Measurements from ENCODE around the gene HOXD12. TPM values are rescaled to one million over a fixed set of nuclear protein-coding genes. Genes with fewer than 3 reads are reported as not detected.

Gene HOXD12
- total RNA-seq, 3 donors from 2014 or later (not counting 1 experiment from before 2014, with no cell fraction given): not detected

DNA sequence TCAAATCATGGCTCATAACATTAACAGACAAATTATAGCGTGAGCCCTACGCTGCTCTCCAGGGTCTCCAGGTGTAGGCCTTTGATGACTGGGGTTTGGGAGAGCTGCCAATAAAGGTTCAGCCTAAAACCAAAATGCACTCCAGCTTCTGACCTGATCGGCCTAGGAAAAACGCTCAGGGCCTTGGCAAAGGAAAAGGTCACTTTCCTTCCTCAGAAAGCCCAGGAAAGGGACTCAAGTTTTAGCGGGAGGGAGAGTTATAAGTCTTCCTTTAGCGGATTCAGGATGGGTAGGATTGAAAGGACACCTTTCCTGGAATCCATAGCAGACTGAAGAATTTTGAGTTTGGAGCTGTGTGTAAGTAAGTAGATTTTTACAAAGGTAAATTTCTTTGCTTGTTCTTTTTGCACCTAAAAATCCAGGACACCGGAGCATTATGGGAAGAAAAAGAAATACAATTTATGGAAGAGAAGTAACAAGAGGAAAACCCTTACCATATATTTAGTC lies 24.6 kb upstream of the HOXD12 start:
- no peak overlapping the region for H3K4me3 Mint-ChIP-seq
- H3K36me3 Mint-ChIP-seq: peaks cover 27% of the 10 kb centered on the region
- H3K4me1 Mint-ChIP-seq: peaks cover 9 to 17% of the 10 kb centered on the region in 2 donors
- no peak for DNase-seq
- 22% methylated on average over 6 of the region's 7 CpGs for WGBS (ENCODE audit: insufficient coverage)
- Histone ChIP-seq H3K36me3 (ENCODE audit: control insufficient read depth, insufficient read depth, low read length) (no peaks in the 10 kb centered on the region), H3K9me3 (ENCODE audit: control insufficient read depth, insufficient read depth, low read length) (peaks cover 20% of the 10 kb centered on the region), H3K4me3 (ENCODE audit: low read length) (no peak overlapping the region), H3K27me3 (ENCODE audit: control insufficient read depth, insufficient read depth, low read length) (peaks cover 73% of the 10 kb centered on the region), H3K27ac (ENCODE audit: low read length) (no peak overlapping the region), H3K4me1 (ENCODE audit: control insufficient read depth, insufficient read depth, low read length) (peaks cover 8% of the 10 kb centered on the region)
- H3K9me3 Mint-ChIP-seq: peaks cover 0 to 8% of the 10 kb centered on the region in 2 donors
- intact Hi-C loops (cut with micrococcal nuclease): loop anchor here (5.0 kb wide), 2 partner anchors 37 to 1738 kb away; no protein-coding TSS in a partner anchor
- no peak overlapping the region for H3K27ac Mint-ChIP-seq
- TF ChIP-seq, protein P1, sequence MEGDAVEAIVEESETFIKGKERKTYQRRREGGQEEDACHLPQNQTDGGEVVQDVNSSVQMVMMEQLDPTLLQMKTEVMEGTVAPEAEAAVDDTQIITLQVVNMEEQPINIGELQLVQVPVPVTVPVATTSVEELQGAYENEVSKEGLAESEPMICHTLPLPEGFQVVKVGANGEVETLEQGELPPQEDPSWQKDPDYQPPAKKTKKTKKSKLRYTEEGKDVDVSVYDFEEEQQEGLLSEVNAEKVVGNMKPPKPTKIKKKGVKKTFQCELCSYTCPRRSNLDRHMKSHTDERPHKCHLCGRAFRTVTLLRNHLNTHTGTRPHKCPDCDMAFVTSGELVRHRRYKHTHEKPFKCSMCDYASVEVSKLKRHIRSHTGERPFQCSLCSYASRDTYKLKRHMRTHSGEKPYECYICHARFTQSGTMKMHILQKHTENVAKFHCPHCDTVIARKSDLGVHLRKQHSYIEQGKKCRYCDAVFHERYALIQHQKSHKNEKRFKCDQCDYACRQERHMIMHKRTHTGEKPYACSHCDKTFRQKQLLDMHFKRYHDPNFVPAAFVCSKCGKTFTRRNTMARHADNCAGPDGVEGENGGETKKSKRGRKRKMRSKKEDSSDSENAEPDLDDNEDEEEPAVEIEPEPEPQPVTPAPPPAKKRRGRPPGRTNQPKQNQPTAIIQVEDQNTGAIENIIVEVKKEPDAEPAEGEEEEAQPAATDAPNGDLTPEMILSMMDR (IDR thresholded peaks at IDR 0.05): no peak
- H3K27me3 Mint-ChIP-seq (ENCODE audit: low read depth in 2 of 2): peaks cover 69 to 70% of the 10 kb centered on the region in 2 donors
- ATAC-seq: no peak

DNA sequence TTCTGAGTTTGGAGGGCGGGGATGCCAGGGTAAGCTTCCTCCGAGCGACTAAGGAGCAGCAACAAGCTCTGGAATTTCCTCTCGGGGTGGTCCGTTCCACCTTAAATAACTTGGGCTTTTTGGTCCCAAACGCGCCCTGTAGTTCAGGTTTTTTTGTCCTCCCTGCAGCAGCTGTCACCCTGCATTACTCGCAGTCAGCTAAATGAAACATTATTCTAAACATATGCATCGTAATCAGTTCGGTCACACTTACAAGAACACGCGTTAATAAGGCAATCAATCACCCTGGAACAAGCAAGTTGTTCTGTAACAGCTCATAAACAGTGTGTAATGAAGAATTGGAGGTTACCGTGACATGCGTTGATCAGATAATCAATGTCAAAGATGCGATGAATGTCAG lies 24.1 kb upstream of the HOXD12 start:
- no peak overlapping the region for H3K27ac Mint-ChIP-seq
- ATAC-seq (no peak), DNase-seq (no peak)
- intact Hi-C loops (cut with micrococcal nuclease): loop anchor here (5.0 kb wide), 1 partner anchor 37 kb away; no protein-coding TSS in a partner anchor
- peaks cover 68% of the 10 kb centered on the region for H3K27me3 ChIP-seq (ENCODE audit: control insufficient read depth, insufficient read depth, low read length)
- TF ChIP-seq, protein P1 (IDR thresholded peaks at IDR 0.05): no peak
- H3K36me3 Mint-ChIP-seq: peaks cover 27% of the 10 kb centered on the region
- H3K9me3 Mint-ChIP-seq: peaks cover 0 to 8% of the 10 kb centered on the region in 2 donors
- H3K36me3 ChIP-seq (ENCODE audit: control insufficient read depth, insufficient read depth, low read length): no peaks in the 10 kb centered on the region
- no peak overlapping the region for H3K4me3 ChIP-seq (ENCODE audit: low read length)
- H3K4me1 ChIP-seq (ENCODE audit: control insufficient read depth, insufficient read depth, low read length): peaks cover 11% of the 10 kb centered on the region
- WGBS (ENCODE audit: insufficient coverage): 15% methylated on average over 14 of the region's 15 CpGs
- no peak overlapping the region for H3K4me3 Mint-ChIP-seq
- H3K9me3 ChIP-seq (ENCODE audit: control insufficient read depth, insufficient read depth, low read length): peaks cover 20% of the 10 kb centered on the region
- peaks cover 9 to 17% of the 10 kb centered on the region in 2 donors for H3K4me1 Mint-ChIP-seq
- H3K27ac ChIP-seq (ENCODE audit: low read length): no peak overlapping the region
- peaks cover 65 to 66% of the 10 kb centered on the region in 2 donors for H3K27me3 Mint-ChIP-seq (ENCODE audit: low read depth in 2 of 2)

DNA sequence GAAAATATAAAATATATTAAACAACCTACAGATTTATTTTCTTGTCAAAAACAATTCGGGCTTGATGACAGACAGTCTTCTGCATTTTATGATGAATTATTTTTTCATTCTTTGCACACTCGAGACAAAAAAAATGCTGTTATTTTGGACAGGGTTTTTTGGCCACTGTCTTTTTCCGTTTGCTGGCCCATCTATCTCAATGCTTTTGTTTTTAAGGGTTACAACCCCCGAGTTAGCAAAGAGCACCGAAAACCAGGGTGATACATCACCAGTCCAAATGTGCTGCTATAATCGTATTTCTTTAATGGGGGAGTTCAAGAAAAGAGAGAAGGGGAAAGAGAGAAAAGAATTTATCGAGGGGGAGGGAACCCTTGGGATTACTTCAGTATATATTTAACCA lies 23.5 kb upstream of the HOXD12 start:
- DNase-seq (no peak), ATAC-seq (no peak)
- H3K36me3 Mint-ChIP-seq: peaks cover 27% of the 10 kb centered on the region
- peaks cover 9 to 17% of the 10 kb centered on the region in 2 donors for H3K4me1 Mint-ChIP-seq
- H3K9me3 Mint-ChIP-seq: peaks cover 0 to 8% of the 10 kb centered on the region in 2 donors
- intact Hi-C loops (cut with micrococcal nuclease): loop anchor here (5.0 kb wide), 1 partner anchor 36 kb away; no protein-coding TSS in a partner anchor
- Histone ChIP-seq H3K27me3 (ENCODE audit: control insufficient read depth, insufficient read depth, low read length) (peaks cover 70% of the 10 kb centered on the region), H3K4me1 (ENCODE audit: control insufficient read depth, insufficient read depth, low read length) (peaks cover 17% of the 10 kb centered on the region), H3K36me3 (ENCODE audit: control insufficient read depth, insufficient read depth, low read length) (no peaks in the 10 kb centered on the region), H3K9me3 (ENCODE audit: control insufficient read depth, insufficient read depth, low read length) (peaks cover 26% of the 10 kb centered on the region), H3K4me3 (ENCODE audit: low read length) (no peak overlapping the region), H3K27ac (ENCODE audit: low read length) (no peak overlapping the region)
- H3K4me3 Mint-ChIP-seq: no peak overlapping the region
- H3K27ac Mint-ChIP-seq: no peak overlapping the region
- peaks cover 59 to 69% of the 10 kb centered on the region in 2 donors for H3K27me3 Mint-ChIP-seq (ENCODE audit: low read depth in 2 of 2)
- TF ChIP-seq, protein P1 (IDR thresholded peaks at IDR 0.05): no peak
- WGBS (ENCODE audit: insufficient coverage): 12% methylated on average over 6 of the region's 7 CpGs

DNA sequence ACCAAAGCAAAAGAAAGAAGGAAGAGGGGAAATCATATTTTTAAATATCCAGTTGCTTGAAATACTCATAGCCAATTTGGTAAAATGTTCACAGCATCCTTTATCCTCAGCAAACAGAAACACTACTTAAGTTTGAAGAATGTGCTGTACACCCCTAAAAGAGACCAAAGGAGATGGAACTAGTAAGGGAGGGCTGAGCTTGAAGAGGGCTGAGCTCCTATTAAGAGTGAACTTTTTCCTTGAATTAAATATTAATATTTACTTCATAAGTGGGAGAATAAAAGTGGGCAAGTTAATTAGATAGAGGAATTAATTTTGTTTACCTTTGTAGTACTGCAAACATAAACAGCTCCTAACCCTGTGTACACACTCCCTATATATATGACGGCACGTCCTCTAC lies 22.8 kb upstream of the HOXD12 start:
- Histone ChIP-seq H3K27me3 (ENCODE audit: control insufficient read depth, insufficient read depth, low read length) (peaks cover 71% of the 10 kb centered on the region), H3K4me1 (ENCODE audit: control insufficient read depth, insufficient read depth, low read length) (peaks cover 17% of the 10 kb centered on the region), H3K9me3 (ENCODE audit: control insufficient read depth, insufficient read depth, low read length) (peaks cover 33% of the 10 kb centered on the region), H3K36me3 (ENCODE audit: control insufficient read depth, insufficient read depth, low read length) (no peaks in the 10 kb centered on the region), H3K4me3 (ENCODE audit: low read length) (no peak overlapping the region), H3K27ac (ENCODE audit: low read length) (no peak overlapping the region)
- DNase-seq (no peak), ATAC-seq (no peak)
- intact Hi-C loops (cut with micrococcal nuclease): loop anchor here (5.0 kb wide), 1 partner anchor 36 kb away; no protein-coding TSS in a partner anchor
- 17% methylated on average over 2 of the region's 2 CpGs for WGBS (ENCODE audit: insufficient coverage)
- peaks cover 56 to 71% of the 10 kb centered on the region in 2 donors for H3K27me3 Mint-ChIP-seq (ENCODE audit: low read depth in 2 of 2)
- peaks cover 0 to 8% of the 10 kb centered on the region in 2 donors for H3K9me3 Mint-ChIP-seq
- peaks cover 27% of the 10 kb centered on the region for H3K36me3 Mint-ChIP-seq
- no peak overlapping the region for H3K4me3 Mint-ChIP-seq
- TF ChIP-seq, protein P1 (IDR thresholded peaks at IDR 0.05): no peak
- H3K4me1 Mint-ChIP-seq: peaks cover 9 to 17% of the 10 kb centered on the region in 2 donors
- no peak overlapping the region for H3K27ac Mint-ChIP-seq
